ENCODE results near the gene TMPRSS6.

The TMPRSS6 gene

DNA sequence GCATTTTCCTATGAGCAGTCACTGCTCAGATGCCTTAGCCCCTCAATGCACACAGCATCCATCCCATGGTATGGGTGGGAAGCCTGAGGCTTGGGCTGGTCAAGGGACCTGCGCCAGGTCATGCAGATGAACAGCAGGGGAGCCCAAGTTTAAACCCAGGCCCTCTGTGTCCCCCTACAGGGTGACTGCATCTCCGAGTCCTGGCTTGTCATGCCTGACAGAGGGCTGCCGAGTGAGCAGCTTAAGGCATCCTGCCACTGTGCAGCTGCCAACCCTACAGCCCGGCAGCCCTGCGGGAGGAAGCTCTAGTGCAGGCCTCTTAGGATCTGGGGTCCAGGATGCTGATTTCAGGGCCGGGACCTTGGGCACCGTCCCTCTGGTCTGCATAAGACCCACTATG lies 30.2 kb upstream of the TMPRSS6 start:
- no peak for DNase-seq

- DNase-seq = no peak
These were observed 29.5 kb upstream of the TMPRSS6 start for GRCh38 chr22:37138849-37139561.

DNA sequence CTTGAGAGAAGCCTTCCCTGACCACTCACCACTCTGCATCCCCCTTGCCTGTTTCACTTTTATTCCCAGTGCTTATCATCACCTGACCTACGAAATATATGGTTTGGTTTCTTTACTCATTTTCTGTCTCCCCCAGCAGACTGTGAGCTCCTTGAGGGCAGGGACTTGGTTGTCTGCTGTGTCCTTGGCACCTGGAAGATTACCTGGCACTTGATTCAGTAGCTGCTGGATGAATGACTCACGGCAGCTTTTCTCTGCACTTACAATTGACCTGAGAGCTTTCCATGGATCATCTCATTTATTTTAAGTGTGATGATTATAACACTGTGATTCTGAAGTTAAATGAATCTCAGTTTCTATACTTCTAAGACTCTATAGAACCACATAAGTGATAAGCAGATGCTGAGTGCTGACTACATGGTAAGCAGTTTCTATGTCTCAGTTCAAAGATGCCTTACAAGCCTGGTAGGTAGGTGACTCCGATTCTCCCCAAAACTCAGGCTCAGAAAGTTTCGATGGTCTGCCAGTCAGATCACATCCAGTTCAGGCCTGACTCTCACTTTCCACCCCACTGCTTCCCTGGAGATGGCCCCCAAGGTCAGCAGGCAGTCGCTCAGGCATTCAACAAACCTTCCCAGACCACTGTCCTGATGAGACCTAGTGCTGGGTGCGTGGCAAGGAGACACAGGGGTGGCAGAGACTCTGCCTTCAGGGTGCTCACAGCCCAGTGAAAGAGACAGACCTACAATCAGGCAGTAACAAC lies 28.6 kb upstream of the TMPRSS6 start:
- DNase-seq = no peak

GRCh38 chr22:37137131-37137530 lies 27.6 kb upstream of the TMPRSS6 start:
- no peak for DNase-seq

DNA sequence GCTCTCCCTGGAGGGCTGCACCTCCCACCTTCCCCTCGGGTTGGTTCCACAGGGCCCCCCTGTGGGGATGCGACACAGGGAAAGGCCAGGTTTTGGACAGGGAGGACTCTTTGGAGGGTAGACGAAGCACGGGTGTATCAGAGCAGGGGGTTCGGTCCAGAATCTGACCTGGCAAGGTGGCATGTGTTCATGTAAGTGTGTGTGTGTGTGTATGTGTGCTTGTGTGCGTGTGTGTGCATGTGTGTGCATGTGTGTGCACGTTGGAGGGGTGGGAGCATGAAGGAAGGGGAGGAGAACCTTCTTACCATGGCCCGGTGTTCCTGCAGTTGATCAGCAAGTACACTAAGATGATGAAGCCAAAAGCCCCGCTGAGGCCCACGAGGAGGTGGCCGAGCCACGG lies 25.5 kb upstream of the TMPRSS6 start:
- no peak for DNase-seq

DNA sequence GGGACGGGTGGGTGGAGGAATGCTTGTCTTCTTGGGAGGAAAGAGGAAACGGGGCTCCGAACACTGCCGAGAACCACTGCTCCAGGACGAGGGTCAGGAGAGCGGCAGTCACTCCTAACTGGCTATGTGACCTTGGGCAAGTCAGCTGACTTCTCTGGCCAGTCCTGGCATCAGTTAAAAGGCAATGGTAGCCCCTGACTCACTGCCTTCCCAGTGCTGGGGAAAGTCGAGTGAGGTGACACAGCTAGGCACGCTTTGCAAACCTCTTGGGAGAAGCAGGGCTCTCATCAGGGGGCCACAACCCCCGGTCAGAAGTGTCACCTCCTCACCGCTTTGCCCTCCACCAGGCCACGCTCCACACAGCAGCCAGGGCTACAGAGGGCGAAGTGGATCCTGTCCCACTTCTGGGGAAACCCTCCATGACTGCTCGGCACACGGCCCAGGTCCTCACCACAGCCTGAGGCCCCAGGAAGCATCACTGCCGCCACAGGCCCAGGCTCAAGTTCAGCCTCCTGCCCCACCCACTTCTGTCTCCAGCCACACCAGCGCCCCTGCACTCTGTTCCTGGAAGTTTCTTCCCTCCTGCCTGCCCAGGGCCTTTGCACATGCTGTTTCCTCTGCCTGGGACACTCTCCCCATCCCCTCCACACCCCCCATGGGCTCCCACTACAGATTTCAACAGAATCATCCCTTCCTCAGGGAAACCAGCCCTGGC lies 23.9 kb upstream of the TMPRSS6 start:
- no peak for DNase-seq

DNA sequence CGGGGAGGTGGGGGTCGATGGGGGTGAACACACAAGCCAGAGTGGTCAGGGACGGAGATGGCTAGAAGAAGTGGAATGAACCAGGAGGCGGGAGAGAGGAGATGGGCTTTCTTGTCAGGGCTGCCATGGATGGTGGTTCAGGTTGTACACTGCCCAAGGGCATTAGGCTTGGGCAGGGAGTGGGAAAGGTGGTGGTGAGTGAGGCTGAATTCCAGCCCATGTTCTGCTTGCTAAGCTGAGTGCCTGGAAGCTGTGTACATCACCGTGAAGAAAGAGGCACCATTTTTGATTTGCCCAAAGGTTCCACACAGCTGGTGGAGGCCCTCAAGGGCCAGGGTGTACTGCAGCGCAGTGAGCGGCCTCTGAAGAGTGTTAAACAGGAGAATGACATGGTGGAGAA lies 23.3 kb upstream of the TMPRSS6 start:
- DNase-seq = no peak

- DNase-seq = no peak
These were observed 20.4 kb upstream of the TMPRSS6 start for GRCh38 chr22:37129866-37130441.

DNA sequence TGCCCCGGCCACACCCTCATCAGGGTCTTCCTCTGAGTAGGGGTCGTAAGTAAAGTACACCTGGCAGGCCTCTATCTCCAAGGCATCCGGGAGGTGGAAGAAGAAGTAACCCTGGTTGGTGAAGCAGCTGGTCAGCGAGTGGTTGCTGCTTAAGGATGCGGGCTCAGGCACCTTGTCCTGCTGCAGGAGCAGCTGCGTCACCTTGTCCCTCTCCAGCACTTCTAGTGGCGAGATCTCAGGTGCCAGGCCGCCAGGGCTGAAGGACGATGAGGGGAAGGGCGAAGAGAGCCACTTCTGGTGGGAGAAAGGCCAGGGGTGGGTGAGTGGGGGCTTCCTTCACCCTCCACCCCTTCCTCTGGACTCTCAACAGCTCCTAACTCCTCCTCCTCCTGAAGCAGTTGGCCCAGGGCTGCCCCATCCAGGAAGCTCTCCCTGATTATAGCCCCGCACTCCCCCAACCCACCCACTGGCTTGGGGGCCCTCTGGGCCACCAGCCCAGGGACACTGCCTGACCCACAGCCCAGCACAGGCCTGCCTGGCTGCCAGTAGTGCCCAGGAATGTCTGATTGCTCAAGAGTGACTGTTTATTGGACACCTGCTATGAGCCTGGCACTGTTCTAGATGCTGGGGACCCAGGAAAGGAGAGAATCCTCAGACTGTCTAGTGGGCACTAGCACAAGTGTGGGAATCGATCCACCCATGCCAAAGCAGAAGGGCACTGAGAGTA lies 19.2 kb upstream of the TMPRSS6 start:
- DNase-seq = no peak

DNA sequence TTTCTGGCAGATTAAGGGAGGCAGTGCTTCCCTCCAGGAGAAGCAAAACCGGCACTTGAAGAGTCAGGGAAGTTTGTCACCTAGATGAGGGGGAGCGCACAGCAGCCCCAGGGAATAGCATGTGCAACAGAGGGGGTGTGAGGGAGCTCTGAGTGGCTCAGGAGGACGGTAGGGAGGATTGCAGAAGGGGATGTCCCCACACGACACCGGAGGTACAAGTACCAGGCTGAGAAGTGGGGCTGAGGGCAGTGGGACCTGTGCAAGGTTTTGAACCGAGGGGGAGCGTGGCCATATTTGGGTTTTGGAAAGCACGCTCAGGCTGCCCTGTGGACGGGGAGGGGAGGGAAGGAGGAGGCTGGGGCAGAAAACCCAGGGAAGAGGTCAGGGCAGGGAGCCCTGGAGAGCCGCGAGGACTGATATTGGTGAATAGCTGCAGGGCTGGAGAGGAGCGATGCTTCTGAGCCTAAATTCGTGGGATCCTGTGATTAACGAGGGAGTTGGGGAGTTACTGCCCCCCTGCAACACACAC lies 17.9 kb upstream of the TMPRSS6 start:
- no peak for DNase-seq

DNA sequence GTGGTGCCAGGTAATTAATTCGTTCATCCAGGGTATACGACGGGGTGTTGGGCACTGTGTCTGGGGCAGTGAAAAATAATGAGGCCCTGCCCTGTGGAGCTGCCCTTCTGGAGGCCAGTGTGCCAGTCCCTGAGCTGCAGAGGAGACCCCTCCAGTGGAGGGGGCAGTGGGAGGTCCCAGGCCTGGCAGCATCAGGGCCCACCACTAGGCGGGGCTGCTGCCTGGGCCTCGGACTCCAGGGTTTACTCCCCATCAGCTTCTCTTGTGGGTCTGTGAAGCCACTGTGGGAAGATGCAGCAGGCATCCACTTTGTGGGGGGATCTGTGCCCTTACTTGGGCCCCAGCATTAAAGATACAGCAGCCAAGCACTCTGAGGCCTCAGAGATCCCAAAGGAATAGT lies 17.4 kb upstream of the TMPRSS6 start:
- no peak for DNase-seq

DNA sequence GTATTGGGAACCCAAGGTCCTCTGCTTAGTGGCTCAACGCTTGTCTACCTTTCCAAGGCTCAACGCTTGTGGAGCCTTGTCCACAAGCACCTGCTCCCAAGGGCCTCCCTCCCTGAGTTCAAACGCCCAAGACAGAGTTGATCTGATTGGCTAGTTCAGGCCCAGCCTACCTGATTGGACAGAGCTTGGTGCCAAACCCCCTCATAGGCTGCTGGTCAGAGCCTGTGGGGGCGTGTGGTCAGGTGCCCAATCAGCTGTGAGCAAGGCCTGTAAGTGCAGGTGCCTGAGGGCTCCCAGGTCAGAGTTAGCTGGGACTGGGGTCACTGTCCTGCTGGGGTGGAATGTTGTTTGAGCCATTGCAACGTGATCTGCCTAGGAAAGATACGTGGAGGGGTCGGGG lies 16.9 kb upstream of the TMPRSS6 start:
- DNase-seq = no peak

- no peak for DNase-seq
These were observed 14.1 kb upstream of the TMPRSS6 start for GRCh38 chr22:37123649-37124048.

GRCh38 chr22:37122598-37123180 lies 13.2 kb upstream of the TMPRSS6 start:
- no peak for DNase-seq

DNA sequence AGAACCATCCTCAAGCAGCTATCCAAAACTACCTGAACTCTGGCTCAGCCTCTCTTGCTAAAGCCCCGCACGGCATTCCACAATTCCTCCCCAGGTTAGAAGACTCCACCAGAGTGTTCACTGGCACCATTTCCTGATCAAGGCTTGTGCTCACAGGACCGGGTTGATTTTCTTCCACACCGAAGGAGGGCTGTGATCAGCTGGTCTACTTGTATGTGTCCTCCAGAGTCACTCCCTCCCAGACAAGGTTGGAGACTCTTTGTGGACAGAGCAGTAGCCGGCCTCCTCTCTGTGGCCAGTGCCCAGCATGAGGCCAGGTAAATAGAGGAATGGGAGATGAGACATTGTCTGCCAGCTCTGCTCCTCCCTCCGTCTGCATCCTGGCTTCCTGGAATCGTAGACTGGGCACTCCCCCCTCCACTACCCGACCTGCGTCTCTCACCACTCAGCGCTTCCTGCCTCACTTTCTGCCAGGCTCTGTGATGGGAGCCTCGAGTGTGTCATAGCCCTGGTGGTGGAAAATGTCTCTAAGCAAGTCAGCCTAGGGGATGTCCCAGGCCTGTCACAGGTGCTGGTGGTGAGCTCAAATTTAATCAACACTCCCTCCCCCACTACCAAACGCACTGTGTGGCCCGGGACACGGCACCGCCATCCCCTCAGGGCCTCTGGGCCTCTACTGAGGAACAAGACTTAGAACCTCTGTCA lies 12.5 kb upstream of the TMPRSS6 start:
- no peak for DNase-seq

- no peak for DNase-seq
These were observed 11.2 kb upstream of the TMPRSS6 start for GRCh38 chr22:37120569-37121340.

DNA sequence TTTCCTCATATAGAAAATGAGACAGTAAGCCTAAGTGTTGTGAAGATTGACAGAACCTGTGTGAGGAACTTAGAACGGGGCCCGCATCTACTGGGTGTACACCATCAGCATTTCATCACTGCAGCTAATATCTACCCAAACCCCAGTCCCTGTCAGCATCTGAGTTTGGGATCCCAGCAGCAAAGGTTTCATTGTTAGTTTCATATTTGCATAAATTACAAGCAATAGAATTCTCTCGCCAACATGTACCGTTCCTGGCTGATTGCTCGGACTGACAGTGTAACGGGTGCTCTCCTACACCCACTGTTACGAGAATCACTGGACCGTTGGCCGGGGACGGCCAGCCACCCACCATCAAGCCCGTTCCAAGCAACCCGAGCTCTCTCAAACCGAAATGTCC lies 10.4 kb upstream of the TMPRSS6 start:
- DNase-seq = no peak

DNA sequence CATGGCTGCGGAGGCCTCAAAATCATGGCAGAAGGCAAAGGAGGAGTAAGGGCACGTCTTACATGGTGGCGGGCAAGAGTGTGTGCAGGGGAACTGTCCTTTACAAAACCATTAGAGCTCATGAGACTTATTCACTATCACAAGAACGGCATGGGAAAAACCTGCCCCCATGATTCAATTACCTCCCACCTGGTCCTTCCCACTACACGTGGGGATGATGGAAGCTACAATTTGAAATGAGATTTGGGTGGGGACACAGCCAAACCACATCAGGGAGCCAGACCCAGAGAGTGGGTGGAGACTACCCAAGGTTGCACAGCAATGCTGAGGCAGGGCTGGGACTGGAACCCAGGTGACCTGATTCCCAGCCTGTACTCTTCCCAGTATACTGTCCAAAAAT lies 8.6 kb upstream of the TMPRSS6 start:
- no peak for DNase-seq

GRCh38 chr22:37117092-37117491 lies 7.6 kb upstream of the TMPRSS6 start:
- no peak for DNase-seq

- DNase-seq = no peak
These were observed 5.5 kb upstream of the TMPRSS6 start for GRCh38 chr22:37115032-37115431.

GRCh38 chr22:37113757-37114156 lies 4.2 kb upstream of the TMPRSS6 start:
- DNase-seq = no peak
